Mucosa of descending colon (tissue), 3 donors: ENCODE data around the gene RAB19. TPM values are rescaled to one million over a fixed set of nuclear protein-coding genes. Genes with fewer than 3 reads are reported as not detected.

Experiments used
- ATAC-seq: fragments of 200-7000 bp; cut with Tn5 transposase; one replicate; pipeline ENCODE4 v1.9.1; 2020; ENCODE audit warnings: mild to moderate bottlenecking, moderate library complexity
- DNase-seq, 3 donors: peaks; one replicate each; pipeline ENCODE4 v3.0.0-alpha.2; 2020
- H3K36me3 ChIP-seq: fragments of 200-600 bp; one replicate; pipeline ENCODE4 v1.8.0; 2021; ENCODE audit warnings: low read depth, mild to moderate bottlenecking
- H3K4me1 ChIP-seq: fragments of 200-600 bp; one replicate; pipeline ENCODE4 v1.8.0; 2021; ENCODE audit warnings: low read depth, mild to moderate bottlenecking
- H3K4me3 ChIP-seq: fragments of 200-600 bp; one replicate; pipeline ENCODE4 v1.8.0; 2021; ENCODE audit warnings: mild to moderate bottlenecking
- H3K9me3 ChIP-seq: fragments of 200-600 bp; one replicate; pipeline ENCODE4 v1.8.0; 2021; ENCODE audit warnings: mild to moderate bottlenecking
- CTCF ChIP-seq: fragments of 200-600 bp; IDR thresholded peaks from one replicate; pipeline ENCODE4 v1.8.0; 2022; ENCODE audit warnings: antibody characterized with exemption, mild to moderate bottlenecking
- intact Hi-C, 2 donors: fragments of 100-400 bp; cut with DNase I in 1 of 2; cut with micrococcal nuclease in 1 of 2; formaldehyde crosslinking; loops; one replicate each; pipeline versions ENCODE4 v1.11.0 to v1.11.1; 2022; cut with DNase I, micrococcal nuclease
- total RNA-seq, 3 donors: library from RNA; stranded (reverse); fragmentation: NEBNext Ultra II Directional in 2 of 3; extraction: Animal tissue kit (Norgen Biotek cat#: 25700) in 2 of 3; gene quantifications; one replicate each; pipeline versions ENCODE4 v1.2.1 to v1.2.4, GENCODE V29; 2021 to 2023
- donor health status: DM: no; HTN: no; CAD: no; lungs with moderate emphysema.
- donor health status: DM: no; HTN: no; CAD: no.
- donor health status: DM: no; HTN: yes; CAD: no.

RAB19 gene
- total RNA-seq, 3 donors from 2014 or later = 7.3 to 22.0 (median 21.5) TPM

- Histone ChIP-seq H3K4me1 (no peaks in the 10 kb centered on the region), H3K36me3 (no peaks in the 10 kb centered on the region), H3K4me3 (no peak overlapping the region), H3K9me3 (no peaks in the 10 kb centered on the region)
- TF ChIP-seq CTCF = no peak
- no peak for DNase-seq
- intact Hi-C loops = no loop called here
- ATAC-seq = no peak
Measured at GRCh38 chr7:140435252-140435895, 31.5 kb downstream of the RAB19 start.

DNA sequence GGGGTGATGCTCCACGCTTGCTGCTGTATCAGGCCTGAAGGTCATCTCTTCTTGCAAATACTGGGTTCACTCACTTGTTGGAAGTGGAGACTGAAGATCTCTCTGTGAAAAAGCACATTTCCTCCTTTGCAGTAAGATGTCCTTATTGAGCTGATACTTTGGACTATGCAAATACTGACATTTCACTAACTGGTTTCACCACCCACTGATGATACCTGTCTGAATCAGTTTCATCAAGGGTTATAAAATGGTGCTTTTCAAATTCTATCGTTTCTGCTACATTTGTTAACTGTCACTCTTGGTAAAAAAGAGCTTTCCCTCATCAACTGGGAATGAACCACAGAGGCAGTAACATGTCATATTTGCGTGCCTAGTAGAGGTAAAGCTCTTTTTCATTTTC, 35.5 kb downstream of the RAB19 start:
- no peak for TF ChIP-seq CTCF
- Histone ChIP-seq H3K9me3 (no peaks in the 10 kb centered on the region), H3K4me1 (peaks cover 10% of the 10 kb centered on the region), H3K36me3 (no peaks in the 10 kb centered on the region), H3K4me3 (no peak overlapping the region)
- ATAC-seq (peak; percentile 79), DNase-seq (no peak)
- intact Hi-C loops = no loop called here

DNA sequence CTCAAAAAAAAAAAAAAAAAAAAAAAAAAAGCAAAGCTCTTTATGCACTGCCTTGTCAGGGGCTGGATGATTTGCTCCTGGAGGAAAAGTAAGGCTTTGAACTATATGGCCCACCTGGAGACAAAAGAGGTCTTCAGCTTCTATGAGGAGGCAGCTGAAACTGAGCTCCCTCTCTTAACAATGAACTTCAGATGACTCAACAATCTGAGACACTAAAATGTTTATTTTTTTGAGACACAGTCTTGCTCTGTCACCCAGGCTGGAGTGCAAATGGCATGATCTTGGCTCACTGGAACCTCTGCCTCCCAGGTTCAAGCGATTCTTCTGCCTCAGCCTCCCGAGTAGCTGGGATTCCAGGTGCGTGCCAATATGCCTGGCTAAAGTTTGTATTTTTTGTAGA, 36.7 kb downstream of the RAB19 start:
- intact Hi-C loops = no loop called here
- H3K9me3 ChIP-seq = no peaks in the 10 kb centered on the region
- ATAC-seq (no peak), DNase-seq (no peak)
- no peak for TF ChIP-seq CTCF
- H3K4me1 ChIP-seq = peaks cover 10% of the 10 kb centered on the region
- H3K4me3 ChIP-seq = no peak overlapping the region
- H3K36me3 ChIP-seq = no peaks in the 10 kb centered on the region

DNA sequence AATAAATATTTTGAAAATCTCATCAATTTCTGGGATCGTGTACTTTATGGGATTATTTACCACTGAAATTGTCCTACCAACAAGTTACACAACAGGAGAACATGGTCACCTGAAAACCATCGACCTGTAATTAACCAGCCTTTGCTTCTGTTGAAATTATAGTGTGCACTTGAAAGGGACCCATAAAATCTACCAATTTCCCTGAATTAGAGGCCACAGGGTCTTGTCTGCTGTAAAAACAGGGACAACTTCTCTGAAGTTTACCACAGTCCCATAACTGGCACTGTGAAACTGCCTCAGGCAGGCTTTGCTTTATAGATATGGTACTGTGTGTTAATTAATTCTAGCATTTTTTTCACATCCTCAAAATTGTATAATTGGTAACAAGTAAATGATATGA, 37.7 kb downstream of the RAB19 start:
- no peak for TF ChIP-seq CTCF
- intact Hi-C loops = no loop called here

DNA sequence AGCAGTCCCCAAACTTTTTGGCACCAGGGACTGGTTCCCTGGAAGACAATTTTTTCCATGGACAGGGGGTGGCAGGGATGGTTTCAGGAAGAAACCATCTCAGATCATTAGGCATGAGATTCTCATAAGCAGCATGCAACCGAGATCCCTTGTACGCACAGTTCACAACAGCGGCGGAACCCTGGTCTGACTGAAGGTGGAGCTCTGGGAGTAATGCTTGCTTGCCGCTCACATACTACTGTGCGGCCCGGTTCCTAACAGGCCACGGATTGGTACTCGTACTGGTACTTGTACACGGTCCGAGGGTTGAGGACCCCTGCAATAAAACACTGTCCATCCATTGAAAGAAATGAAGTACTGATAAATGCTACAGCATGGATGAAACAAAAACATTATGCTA, 42.6 kb downstream of the RAB19 start:
- no peak overlapping the region for H3K4me3 ChIP-seq
- peaks cover 21% of the 10 kb centered on the region for H3K4me1 ChIP-seq
- intact Hi-C loops = no loop called here
- ATAC-seq (no peak), DNase-seq (no peak)
- no peaks in the 10 kb centered on the region for H3K9me3 ChIP-seq
- no peaks in the 10 kb centered on the region for H3K36me3 ChIP-seq
- no peak for TF ChIP-seq CTCF

More for the DNA sequence above, 37.7 kb downstream of the RAB19 start:
- Histone ChIP-seq H3K9me3 (no peaks in the 10 kb centered on the region), H3K4me3 (no peak overlapping the region), H3K4me1 (peaks cover 10% of the 10 kb centered on the region), H3K36me3 (no peaks in the 10 kb centered on the region)
- DNase-seq = no peak
- no peak for ATAC-seq

- no peaks in the 10 kb centered on the region for H3K36me3 ChIP-seq
- DNase-seq (no peak), ATAC-seq (no peak)
- intact Hi-C loops = no loop called here
- H3K9me3 ChIP-seq = no peaks in the 10 kb centered on the region
- H3K4me3 ChIP-seq = no peak overlapping the region
- no peak for TF ChIP-seq CTCF
- H3K4me1 ChIP-seq = peaks cover 28% of the 10 kb centered on the region
Measured at GRCh38 chr7:140447841-140448240, 44.0 kb downstream of the RAB19 start.
